K562 (cell line): ENCODE results near the gene GLT1D1.

Source experiments
- BRD4 ChIP-seq: fragments of 200-600 bp; sonication (generic); IDR thresholded peaks from 2 replicates; pipeline ENCODE4 v1.6.1; 2017; ENCODE audit warnings: inconsistent platforms
- CHD1 ChIP-seq: fragments of 200-600 bp; sonication (generic); IDR thresholded peaks from one replicate; pipeline ENCODE4 v1.6.1; 2012; ENCODE audit warnings: mild to moderate bottlenecking, moderate library complexity, low read length, inconsistent platforms
- ETV6 ChIP-seq, 3 experiments: fragments of 150-350 bp in 1 of 3; sonication (generic) in 1 of 3; formaldehyde crosslinking in 1 of 3; IDR thresholded peaks; 2 replicates each; pipeline versions ENCODE4 v1.6.1 to v1.8.0; 2014 to 2022; ENCODE audit warnings: borderline replicate concordance in 2 of 3, low read depth in 2 of 3, antibody characterized with exemption in 1 of 3, low read length in 1 of 3, mild to moderate bottlenecking in 1 of 3, missing genetic modification reagents in 1 of 3
- GABPA ChIP-seq: fragments of 200-800 bp; sonication (Bioruptor generic); conservative IDR thresholded peaks from 2 replicates; pipeline ENCODE4 v1.6.1; 2016; ENCODE audit warnings: low read depth, missing genetic modification characterization, missing compliant biosample characterization
- JUNB ChIP-seq: fragments of 450-650 bp; formaldehyde crosslinking; conservative IDR thresholded peaks from 2 replicates; pipeline ENCODE4 v1.4.0; 2020; ENCODE audit warnings: mild to moderate bottlenecking
- PCBP2 ChIP-seq: fragments of 200-400 bp; formaldehyde crosslinking; IDR thresholded peaks from 2 replicates; pipeline ENCODE4 v1.6.1; 2018; ENCODE audit warnings: low read length, low read depth, mild to moderate bottlenecking, moderate library complexity; ENCODE audit not compliant: poor library complexity, severe bottlenecking
- ZBED1 ChIP-seq: IDR thresholded peaks from 2 replicates; pipeline ENCODE4 v1.6.1; 2014
- ZBTB34 ChIP-seq: fragments of 250-450 bp; sonication (Bioruptor Pico); IDR thresholded peaks from 2 replicates; pipeline ENCODE4 v1.8.0; 2021; ENCODE audit warnings: mild to moderate bottlenecking, moderate library complexity
- ZNF699 ChIP-seq: fragments of 250-450 bp; sonication (Bioruptor Pico); IDR thresholded peaks from 2 replicates; pipeline ENCODE4 v1.8.0; 2021; ENCODE audit warnings: mild to moderate bottlenecking, moderate library complexity; ENCODE audit not compliant: insufficient replicate concordance

GRCh38 chr12:128959901-128960300 is 106.6 kb downstream of the GLT1D1 start:
- TF ChIP-seq ZBED1: no peak
- TF ChIP-seq GABPA: no peak
- TF ChIP-seq ETV6 (IDR thresholded peaks at IDR 0.05; ENCODE audit: borderline replicate concordance in 1 of 2, low read depth in 2 of 2, low read length in 1 of 2): no peak
- no peak for TF ChIP-seq ETV6 (CRISPR knock-in tag; IDR thresholded peaks at IDR 0.05; ENCODE audit: borderline replicate concordance)
- no peak for TF ChIP-seq ZNF699 (CRISPR knock-in tag)
- no peak for TF ChIP-seq BRD4
- no peak for TF ChIP-seq CHD1
- no peak for TF ChIP-seq JUNB (CRISPR knock-in tag)
- no peak for TF ChIP-seq ZBTB34 (CRISPR knock-in tag)
- no peak for TF ChIP-seq PCBP2
